IMR-90 (cell line): ENCODE data around the gene DLL3. TPM values are rescaled to one million over a fixed set of nuclear protein-coding genes. Genes with fewer than 3 reads are reported as not detected.

Experiments
- ATAC-seq: fragments of 200-7000 bp; cut with Tn5 transposase; 2 replicates; pipeline ENCODE4 v1.9.1; 2020; ENCODE audit warnings: low read depth, mild to moderate bottlenecking, moderate library complexity
- BruUV-seq: library from RNA; stranded (reverse); fragments of 400-500 nt; replicated peaks from 2 replicates; lab custom pipeline; 2021; lab: Mats Ljungman, UMichigan
- CTCF ChIA-PET: fragments of 300-600 bp; formaldehyde crosslinking; extraction: SDS; loops from one replicate; lab custom pipeline; 2021; ENCODE audit warnings: antibody characterized with exemption; lab: Yijun Ruan, JAX
- POLR2A ChIA-PET: fragments of 300-600 bp; sonication (Branson Sonifier 250); formaldehyde crosslinking; loops from one replicate; lab custom pipeline; 2022; ENCODE audit warnings: antibody characterized with exemption; ENCODE audit not compliant: unreplicated experiment; lab: Charles Lee
- DNase-seq: peaks from one replicate; pipeline ENCODE4 v3.0.0; 2013
- H2AFZ ChIP-seq: replicated peaks from 2 replicates; pipeline ENCODE3; 2013; ENCODE audit warnings: low read length, mild to moderate bottlenecking; ENCODE audit not compliant: poor library complexity
- H2AK5ac ChIP-seq: 2 replicates; pipeline ENCODE4 v1.6.1; 2013; ENCODE audit warnings: low read depth, low read length, inconsistent platforms
- H2AK9ac ChIP-seq: replicated peaks from 2 replicates; pipeline ENCODE3; 2013; ENCODE audit warnings: mild to moderate bottlenecking, low read depth, low read length, moderate library complexity; ENCODE audit not compliant: poor library complexity
- H2BK120ac ChIP-seq: 2 replicates; pipeline ENCODE4 v1.6.1; 2013; ENCODE audit warnings: low read depth, low read length, inconsistent platforms
- H2BK15ac ChIP-seq: 3 replicates; pipeline ENCODE4 v1.6.1; 2013; ENCODE audit warnings: low read depth, low read length, inconsistent platforms
- H2BK20ac ChIP-seq: 2 replicates; pipeline ENCODE4 v1.6.1; 2013; ENCODE audit warnings: low read depth, mild to moderate bottlenecking, inconsistent platforms, low read length, moderate library complexity
- H2BK5ac ChIP-seq: 2 replicates; pipeline ENCODE4 v1.6.1; 2013; ENCODE audit warnings: mild to moderate bottlenecking, low read depth, low read length, inconsistent platforms; ENCODE audit not compliant: poor library complexity, severe bottlenecking
- H3K14ac ChIP-seq: replicated peaks from 2 replicates; pipeline ENCODE4 v1.6.1; 2013; ENCODE audit warnings: low read depth, low read length, inconsistent platforms
- H3K18ac ChIP-seq: 2 replicates; pipeline ENCODE4 v1.6.1; 2013; ENCODE audit warnings: low read depth, low read length, control low read depth
- H3K23ac ChIP-seq: 2 replicates; pipeline ENCODE4 v1.6.1; 2013; ENCODE audit warnings: low read depth, low read length, inconsistent platforms
- H3K27ac ChIP-seq: 2 replicates; pipeline ENCODE4 v1.5.1; 2013; ENCODE audit warnings: mild to moderate bottlenecking, control low read depth, low read length; ENCODE audit not compliant: insufficient read depth
- H3K27me3 ChIP-seq: 2 replicates; pipeline ENCODE4 v1.6.1; 2013; ENCODE audit warnings: low read length; ENCODE audit not compliant: control insufficient read depth, insufficient read depth
- H3K36me3 ChIP-seq: 2 replicates; pipeline ENCODE4 v1.6.1; 2013; ENCODE audit warnings: low read length, mixed read lengths; ENCODE audit not compliant: control insufficient read depth, insufficient read depth
- H3K4ac ChIP-seq: 2 replicates; pipeline ENCODE4 v1.6.1; 2013; ENCODE audit warnings: low read depth, low read length, inconsistent platforms
- H3K4me1 ChIP-seq: 2 replicates; pipeline ENCODE4 v1.6.1; 2013; ENCODE audit warnings: low read length, mixed read lengths; ENCODE audit not compliant: control insufficient read depth, insufficient read depth
- H3K4me2 ChIP-seq: 2 replicates; pipeline ENCODE4 v1.6.1; 2013; ENCODE audit warnings: low read depth, mild to moderate bottlenecking, control low read depth, low read length, moderate library complexity
- H3K4me3 ChIP-seq: 2 replicates; pipeline ENCODE4 v1.5.1; 2013; ENCODE audit warnings: low read depth, mild to moderate bottlenecking, control low read depth, low read length, moderate library complexity; ENCODE audit not compliant: insufficient read depth
- H3K56ac ChIP-seq: 2 replicates; pipeline ENCODE4 v1.6.1; 2013; ENCODE audit warnings: low read length, inconsistent platforms; ENCODE audit not compliant: insufficient read depth; ENCODE audit errors: extremely low read depth
- H3K79me1 ChIP-seq, 2 experiments: 2 replicates each; pipeline ENCODE4 v1.6.1; 2013; ENCODE audit warnings: low read length in 2 of 2, inconsistent platforms in 1 of 2, low read depth in 1 of 2
- H3K9ac ChIP-seq: 2 replicates; pipeline ENCODE4 v1.6.1; 2013; ENCODE audit warnings: low read depth, low read length, control low read depth
- H3K9me1 ChIP-seq: 2 replicates; pipeline ENCODE4 v1.6.1; 2013; ENCODE audit warnings: low read length, inconsistent platforms; ENCODE audit not compliant: insufficient read depth
- H3K9me3 ChIP-seq: 2 replicates; pipeline ENCODE4 v1.6.1; 2013; ENCODE audit warnings: low read length; ENCODE audit not compliant: control insufficient read depth, insufficient read depth
- H4K20me1 ChIP-seq: 2 replicates; pipeline ENCODE4 v1.6.1; 2013; ENCODE audit warnings: low read length, inconsistent platforms; ENCODE audit not compliant: insufficient read depth
- H4K5ac ChIP-seq: 2 replicates; pipeline ENCODE4 v1.6.1; 2013; ENCODE audit warnings: mild to moderate bottlenecking, low read depth, low read length, control low read depth
- H4K8ac ChIP-seq, 2 experiments: 2 replicates each; pipeline ENCODE4 v1.6.1; 2013; ENCODE audit warnings: low read depth in 2 of 2, low read length in 2 of 2, control low read depth in 1 of 2, inconsistent platforms in 1 of 2
- H4K91ac ChIP-seq: 2 replicates; pipeline ENCODE4 v1.6.1; 2013; ENCODE audit warnings: low read depth, low read length, inconsistent platforms; ENCODE audit not compliant: insufficient read depth
- BHLHE40 ChIP-seq: fragments of 150-350 bp; IDR thresholded peaks from 2 replicates; pipeline ENCODE4 v1.6.1; 2016; ENCODE audit warnings: mild to moderate bottlenecking, low read depth, low read length
- CHD1 ChIP-seq: IDR thresholded peaks from 2 replicates; pipeline ENCODE4 v1.6.1; 2012; ENCODE audit warnings: low read depth, low read length, improper control_type of control experiment
- RAD21 ChIP-seq: IDR thresholded peaks from 2 replicates; pipeline ENCODE4 v1.6.1; 2012; ENCODE audit warnings: low read length, improper control_type of control experiment
- WGBS, 2 experiments: methylation state at CpG; one replicate each; pipeline versions ENCODE4 v1.1.5 to v1.1.7; 2013; ENCODE audit warnings: missing lambda C conversion rate in 2 of 2; ENCODE audit not compliant: insufficient read length in 1 of 2; ENCODE audit errors: extremely low coverage in 2 of 2; 5-methylcytosine and 5-hydroxymethylcytosine counted together
- dilution Hi-C: fragments of 300-500 bp; cut with HindIII; formaldehyde crosslinking; loops from one replicate; pipeline ENCODE4 v1.14.3; 2018; ENCODE audit warnings: low sequenced_read_pairs; ENCODE audit not compliant: unreplicated experiment
- in situ Hi-C: fragments of 300-500 bp; cut with MboI; formaldehyde crosslinking; loops from 3 replicates; pipeline ENCODE4 v1.14.3; 2019; ENCODE audit warnings: low sequenced_read_pairs, inconsistent platforms, mixed read lengths
- intact Hi-C: fragments of 100-400 bp; cut with micrococcal nuclease; formaldehyde crosslinking; loops from 2 replicates; pipeline ENCODE4 v1.10.0; 2022
- polyA plus RNA-seq, 3 experiments: library from polyadenylated mRNA; depleted of rRNA; stranded (reverse); fragments of >200 nt; gene quantifications; 2 replicates each; pipeline ENCODE4 v1.2.3, GENCODE V29; 2012; ENCODE audit warnings: low replicate concordance in 1 of 3
- total RNA-seq: library from RNA; depleted of rRNA; stranded (reverse); fragments of >200 nt; gene quantifications from 2 replicates; pipeline ENCODE4 v1.2.3, GENCODE V29; 2012

Gene DLL3
- total and polyA plus RNA-seq, 2 of the 4 experiments (the other 2 are of a cell fraction), result 0.36 to 1.3 TPM

- no TSS peak for BruUV-seq
- H4K20me1 ChIP-seq, result no peaks in the 10 kb centered on the region
- H3K14ac ChIP-seq, result no peak overlapping the region
- no peak overlapping the region for H3K18ac ChIP-seq
- H3K9me3 ChIP-seq, result peaks cover 13% of the 10 kb centered on the region
- no CpG with 5 or more reads among the region's 2 CpGs for WGBS, 2 experiments
- H4K91ac ChIP-seq, result no peak overlapping the region
- no peak overlapping the region for H3K4ac ChIP-seq
- in situ Hi-C loops (no loop called here), dilution Hi-C loops (no loop called here), intact Hi-C loops (no loop called here)
- no peak overlapping the region for H2AFZ ChIP-seq
- no peaks in the 10 kb centered on the region for H3K36me3 ChIP-seq
- peaks cover 6% of the 10 kb centered on the region; the same call in 1 of the 2 replicates for H3K4me1 ChIP-seq
- no peak overlapping the region for H2BK5ac ChIP-seq
- ChIA-PET CTCF (no interaction called here), POLR2A (interaction anchor here (0.6 kb wide), 1 partner anchor 98 kb away, joined by 4 read pairs; no protein-coding TSS in a partner anchor)
- no peak overlapping the region for H2BK15ac ChIP-seq
- no peak overlapping the region for H2BK20ac ChIP-seq
- H3K9ac ChIP-seq, result no peak overlapping the region
- no peak overlapping the region for H3K27ac ChIP-seq
- ATAC-seq (no peak), DNase-seq (no peak)
- no peak overlapping the region for H3K4me2 ChIP-seq
- TF ChIP-seq RAD21 (no peak), CHD1 (no peak), BHLHE40 (no peak)
- H2BK120ac ChIP-seq, result no peak overlapping the region
- no peak overlapping the region for H3K23ac ChIP-seq
- H3K79me1 ChIP-seq, result no peaks in the 10 kb centered on the region
- peaks cover 47% of the 10 kb centered on the region for H3K27me3 ChIP-seq
- H3K56ac ChIP-seq, result no peak overlapping the region
- H2AK5ac ChIP-seq, result no peak overlapping the region
- H2AK9ac ChIP-seq, result no peak overlapping the region
- H4K5ac ChIP-seq, result no peak overlapping the region
- H4K8ac ChIP-seq, result no peak overlapping the region
- peaks cover 3% of the 10 kb centered on the region; the same call in 1 of the 2 replicates for H3K9me1 ChIP-seq
- H3K4me3 ChIP-seq, result no peak overlapping the region
These were observed 14.2 kb downstream of the DLL3 start for GRCh38 chr19:39512988-39513387.
